GM12872 (cell line): ENCODE measurements around the gene SARNP.

Experiments
- TF ChIP-seq, protein P1 (sequence below): IDR thresholded peaks from 3 replicates; pipeline ENCODE4 v1.5.1; 2011; ENCODE audit warnings: low read depth, mild to moderate bottlenecking, low read length, moderate library complexity; ENCODE audit not compliant: insufficient read depth

Gene SARNP

DNA sequence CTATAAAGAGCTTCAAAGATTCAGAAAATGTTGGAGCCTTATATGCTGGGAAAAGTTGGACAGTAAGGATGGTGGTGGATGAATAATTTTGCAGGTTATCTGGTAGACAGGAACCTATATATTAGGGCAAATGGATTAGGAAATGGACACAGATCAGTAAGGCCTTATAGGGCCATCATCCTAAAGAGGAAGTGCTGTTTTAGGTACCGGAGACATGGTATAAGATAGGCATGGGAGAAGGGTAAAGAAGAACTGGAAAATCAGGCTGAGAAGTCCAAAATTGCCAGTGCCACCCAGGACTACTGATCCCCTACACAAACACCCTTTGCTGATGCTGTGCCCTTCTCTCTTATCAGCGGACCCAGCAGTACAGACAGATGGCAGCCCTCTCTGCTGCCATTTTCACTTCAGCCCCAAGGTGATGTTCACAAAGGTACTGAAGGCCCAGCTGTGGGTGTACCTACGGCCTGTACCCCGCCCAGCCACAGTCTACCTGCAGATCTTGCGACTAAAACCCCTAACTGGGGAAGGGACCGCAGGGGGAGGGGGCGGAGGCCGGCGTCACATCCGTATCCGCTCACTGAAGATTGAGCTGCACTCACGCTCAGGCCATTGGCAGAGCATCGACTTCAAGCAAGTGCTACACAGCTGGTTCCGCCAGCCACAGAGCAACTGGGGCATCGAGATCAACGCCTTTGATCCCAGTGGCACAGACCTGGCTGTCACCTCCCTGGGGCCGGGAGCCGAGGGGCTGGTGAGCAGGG is 69.1 kb downstream of the SARNP start:
- TF ChIP-seq, protein P1, sequence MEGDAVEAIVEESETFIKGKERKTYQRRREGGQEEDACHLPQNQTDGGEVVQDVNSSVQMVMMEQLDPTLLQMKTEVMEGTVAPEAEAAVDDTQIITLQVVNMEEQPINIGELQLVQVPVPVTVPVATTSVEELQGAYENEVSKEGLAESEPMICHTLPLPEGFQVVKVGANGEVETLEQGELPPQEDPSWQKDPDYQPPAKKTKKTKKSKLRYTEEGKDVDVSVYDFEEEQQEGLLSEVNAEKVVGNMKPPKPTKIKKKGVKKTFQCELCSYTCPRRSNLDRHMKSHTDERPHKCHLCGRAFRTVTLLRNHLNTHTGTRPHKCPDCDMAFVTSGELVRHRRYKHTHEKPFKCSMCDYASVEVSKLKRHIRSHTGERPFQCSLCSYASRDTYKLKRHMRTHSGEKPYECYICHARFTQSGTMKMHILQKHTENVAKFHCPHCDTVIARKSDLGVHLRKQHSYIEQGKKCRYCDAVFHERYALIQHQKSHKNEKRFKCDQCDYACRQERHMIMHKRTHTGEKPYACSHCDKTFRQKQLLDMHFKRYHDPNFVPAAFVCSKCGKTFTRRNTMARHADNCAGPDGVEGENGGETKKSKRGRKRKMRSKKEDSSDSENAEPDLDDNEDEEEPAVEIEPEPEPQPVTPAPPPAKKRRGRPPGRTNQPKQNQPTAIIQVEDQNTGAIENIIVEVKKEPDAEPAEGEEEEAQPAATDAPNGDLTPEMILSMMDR, result no peak

DNA sequence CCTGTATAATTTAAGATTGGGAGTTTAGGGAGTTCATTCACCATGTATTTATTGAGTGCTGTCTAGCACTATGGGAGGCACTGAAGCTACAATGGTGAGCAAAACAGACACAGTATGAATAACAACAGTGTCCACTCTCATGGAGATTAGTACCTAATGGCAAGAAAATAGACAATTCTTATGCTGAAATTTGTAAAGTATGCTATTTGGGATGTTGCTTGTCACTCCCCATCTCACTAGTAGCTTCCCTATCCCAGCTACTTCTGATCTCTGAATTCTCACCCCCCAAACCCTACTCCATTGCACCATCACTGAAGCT is 70.7 kb downstream of the SARNP start:
- TF ChIP-seq, protein P1, result no peak

DNA sequence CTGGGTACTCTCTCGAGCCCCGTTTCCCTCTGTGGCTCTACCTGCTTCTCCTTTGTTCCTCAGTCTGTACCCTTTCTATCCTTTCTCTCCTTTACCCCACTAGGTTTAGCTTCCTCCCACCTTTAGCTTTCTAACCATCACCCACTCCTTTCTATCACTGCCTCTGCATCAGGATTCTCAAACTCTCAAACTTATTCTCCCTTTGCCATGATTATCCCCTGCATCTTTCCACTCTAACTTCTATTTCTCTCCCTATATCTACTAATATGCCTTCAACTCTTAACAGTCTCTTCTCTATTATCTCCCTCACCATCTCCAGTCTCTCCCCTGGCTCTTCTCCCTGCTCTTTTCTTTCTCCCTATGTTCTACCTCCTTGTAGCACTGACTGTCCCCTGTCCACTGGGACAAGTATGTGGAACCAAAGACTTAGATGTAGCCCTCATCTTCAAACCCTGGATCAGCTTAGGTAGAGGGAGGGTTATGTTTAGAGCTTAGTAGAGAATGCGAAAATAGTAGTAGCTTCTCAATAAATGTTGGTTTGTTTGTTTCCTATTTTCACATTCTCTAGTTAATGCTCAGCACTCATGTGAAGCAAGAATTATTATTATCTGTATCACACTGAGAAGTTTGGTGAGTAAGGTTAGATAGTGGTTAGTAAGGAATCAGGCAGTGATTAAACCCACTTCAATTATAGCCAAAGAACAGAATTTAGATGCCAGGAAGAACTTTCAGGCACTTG is 71.2 kb downstream of the SARNP start:
- TF ChIP-seq, protein P1, result no peak

DNA sequence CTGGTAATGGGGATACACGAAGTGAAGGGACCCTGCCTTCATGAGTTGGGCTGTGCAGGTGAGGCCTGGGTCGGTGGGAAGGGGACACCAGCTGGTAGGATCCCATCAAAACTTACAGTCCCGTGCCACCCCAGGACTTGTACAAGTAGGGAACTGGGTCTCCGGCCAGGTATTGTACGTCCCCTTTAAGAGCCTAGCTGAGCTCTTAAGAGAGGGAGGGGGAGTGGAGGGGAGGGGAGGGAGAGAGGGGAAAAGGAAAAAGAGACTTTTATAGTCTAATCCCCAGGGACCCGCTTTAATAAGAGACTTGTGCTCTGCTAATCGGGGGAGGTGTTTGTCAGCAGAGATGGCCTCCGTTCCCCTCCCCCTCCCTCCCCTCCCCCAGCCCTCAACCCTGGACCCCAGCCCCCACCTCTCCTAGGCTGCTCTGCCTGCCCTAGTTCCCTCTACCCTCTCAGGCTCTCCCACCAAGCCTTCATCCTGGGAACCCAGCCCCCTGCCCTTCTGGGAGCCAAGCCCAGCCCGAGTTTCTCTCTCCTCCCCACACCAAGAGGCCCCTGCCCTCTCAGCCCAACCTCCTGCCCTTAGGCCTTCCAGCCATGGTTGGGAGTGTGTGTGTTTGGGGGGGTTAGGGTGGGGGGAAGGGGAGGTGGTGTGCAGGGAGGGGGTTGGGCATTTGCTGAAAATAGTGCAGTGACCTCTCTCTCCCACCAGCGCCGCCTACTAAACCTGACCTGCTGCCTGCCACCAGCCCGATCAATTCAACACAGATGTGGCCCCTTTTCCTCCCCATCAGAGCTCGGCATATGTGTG is 72.0 kb downstream of the SARNP start:
- TF ChIP-seq, protein P1, result no peak

DNA sequence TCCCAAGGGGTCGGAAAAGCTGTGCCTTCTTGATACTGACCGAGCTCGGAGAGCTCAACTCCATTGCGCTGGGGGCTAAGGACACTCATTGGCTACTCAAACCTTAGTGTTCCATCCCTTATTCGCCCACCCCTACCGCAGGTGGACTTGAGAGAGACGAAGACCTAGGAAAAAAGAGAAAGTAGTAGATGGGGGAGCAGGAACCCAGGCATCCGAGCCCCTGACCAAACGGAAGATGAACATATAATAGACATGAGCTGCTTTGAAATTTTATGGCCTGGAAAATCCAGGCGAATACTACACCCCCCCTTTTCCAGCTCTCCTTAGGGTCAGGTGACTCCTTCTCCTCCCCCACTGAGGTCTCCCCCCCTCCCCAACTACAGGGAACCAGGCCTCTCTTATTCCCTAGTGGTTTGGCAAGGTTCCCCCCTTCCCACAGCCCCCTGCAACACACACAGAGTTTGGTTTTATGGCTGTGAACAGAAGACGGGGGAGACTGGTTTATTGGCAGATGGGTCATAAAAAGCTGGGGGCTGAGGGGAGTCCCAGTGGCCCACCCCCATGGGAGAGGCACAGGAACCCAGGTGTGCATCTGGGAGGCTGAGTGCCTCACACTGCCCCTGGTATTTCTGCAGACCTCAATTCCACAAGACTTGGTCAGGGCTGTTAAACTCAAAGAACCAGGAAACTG is 73.0 kb downstream of the SARNP start:
- TF ChIP-seq, protein P1, result no peak

DNA sequence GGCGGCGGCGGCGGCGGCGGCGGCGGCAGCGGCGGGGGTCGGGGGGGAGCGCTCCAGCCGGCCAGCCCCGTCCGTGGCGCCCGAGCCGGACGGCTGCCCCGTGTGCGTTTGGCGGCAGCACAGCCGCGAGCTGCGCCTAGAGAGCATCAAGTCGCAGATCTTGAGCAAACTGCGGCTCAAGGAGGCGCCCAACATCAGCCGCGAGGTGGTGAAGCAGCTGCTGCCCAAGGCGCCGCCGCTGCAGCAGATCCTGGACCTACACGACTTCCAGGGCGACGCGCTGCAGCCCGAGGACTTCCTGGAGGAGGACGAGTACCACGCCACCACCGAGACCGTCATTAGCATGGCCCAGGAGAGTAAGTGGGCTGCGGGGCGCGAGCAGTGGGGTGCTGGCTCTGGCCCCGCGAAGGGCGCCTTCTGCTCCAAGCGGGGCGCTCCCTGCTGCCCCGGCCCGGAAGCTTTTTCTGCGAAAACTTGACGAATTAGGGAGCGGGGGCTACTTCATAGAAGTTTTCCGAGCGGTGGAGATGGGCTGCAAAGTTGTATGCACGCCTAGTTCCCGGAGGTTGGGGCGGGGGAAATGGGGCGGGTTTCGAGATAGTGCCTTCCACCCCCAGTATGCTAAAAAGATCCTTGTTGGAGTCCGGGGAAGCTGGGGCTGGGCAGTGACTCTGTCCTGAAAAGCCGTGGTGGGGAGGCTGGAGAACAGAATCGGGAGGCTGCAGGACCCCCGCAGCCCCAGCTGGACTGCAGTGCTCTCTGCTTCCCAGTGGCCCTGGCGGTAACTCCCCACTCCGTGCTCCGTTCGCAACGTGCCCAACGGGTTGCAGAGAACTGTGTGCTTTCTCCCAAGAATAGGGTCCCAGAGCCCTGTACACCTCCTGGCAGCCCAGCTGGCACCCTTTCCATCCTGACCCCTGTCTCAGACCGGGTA is 73.9 kb downstream of the SARNP start:
- TF ChIP-seq, protein P1, result peak; percentile 21; the same call in 2 of the 3 replicates
